ENCODE data around the gene GUCY2D. TPM values are rescaled to one million over a fixed set of nuclear protein-coding genes. Genes with fewer than 3 reads are reported as not detected.
A peak's percentile ranks its signal among the peaks of the same experiment; 100 is the strongest.

GUCY2D gene
- polyA plus RNA-seq, 1 donor (not counting 4 experiments of a cell fraction or from before 2014, with no cell fraction given), result 0.25 TPM

DNA sequence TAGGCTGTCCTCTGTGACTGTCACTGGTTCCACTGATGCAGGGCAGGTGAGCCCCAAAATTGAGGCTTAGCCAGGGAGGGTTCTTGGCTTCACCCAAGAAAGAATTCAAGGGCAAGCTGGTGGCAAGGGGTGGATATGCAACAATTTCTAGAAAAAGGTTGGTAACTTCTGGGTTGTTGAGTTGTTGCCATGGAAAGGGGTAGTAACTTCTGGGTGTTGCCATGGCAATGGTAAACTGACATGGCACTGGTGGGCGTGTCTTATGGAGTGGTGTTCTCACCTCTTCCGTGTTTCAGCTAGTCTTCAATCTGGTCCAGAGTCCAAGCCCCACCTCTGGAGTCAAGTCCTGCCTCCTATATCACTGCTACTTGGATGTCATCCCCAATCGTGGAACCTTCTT lies 9.5 kb upstream of the GUCY2D start:
- no peaks in the 10 kb centered on the region for H3K9me1 ChIP-seq (ENCODE audit: control insufficient read depth, extremely low read depth, insufficient read depth, low read length)
- no peak for DNase-seq (ENCODE audit: low read depth, low spot score)
- no peak overlapping the region for H2AFZ ChIP-seq (ENCODE audit: control insufficient read depth, low read length)
- no peak for FAIRE-seq
- H3K27me3 ChIP-seq (ENCODE audit: control insufficient read depth, extremely low read depth, insufficient read depth, low read length), result no peaks in the 10 kb centered on the region
- H4K20me1 ChIP-seq (ENCODE audit: control insufficient read depth, extremely low read depth, insufficient read depth, low read length), result no peaks in the 10 kb centered on the region
- H3K4me3 ChIP-seq (ENCODE audit: control insufficient read depth in 2 of 3, extremely low read depth in 1 of 3, insufficient read depth in 2 of 3, low read depth in 1 of 3, low read length in 3 of 3), result no peak overlapping the region
- H3K9me3 ChIP-seq (ENCODE audit: control insufficient read depth, low read depth, low read length), result no peaks in the 10 kb centered on the region
- dilution Hi-C loops (cut with MboI; ENCODE audit: extremely low pct_ligation_motif_present, low sequenced_read_pairs), result no loop called here
- peaks cover 17% of the 10 kb centered on the region for H3K4me1 ChIP-seq (ENCODE audit: control insufficient read depth, extremely low read depth, insufficient read depth, low read length)
- H3K9ac ChIP-seq (ENCODE audit: control insufficient read depth, extremely low read depth, insufficient read depth, low read length), result no peak overlapping the region
- TF ChIP-seq, protein P1, sequence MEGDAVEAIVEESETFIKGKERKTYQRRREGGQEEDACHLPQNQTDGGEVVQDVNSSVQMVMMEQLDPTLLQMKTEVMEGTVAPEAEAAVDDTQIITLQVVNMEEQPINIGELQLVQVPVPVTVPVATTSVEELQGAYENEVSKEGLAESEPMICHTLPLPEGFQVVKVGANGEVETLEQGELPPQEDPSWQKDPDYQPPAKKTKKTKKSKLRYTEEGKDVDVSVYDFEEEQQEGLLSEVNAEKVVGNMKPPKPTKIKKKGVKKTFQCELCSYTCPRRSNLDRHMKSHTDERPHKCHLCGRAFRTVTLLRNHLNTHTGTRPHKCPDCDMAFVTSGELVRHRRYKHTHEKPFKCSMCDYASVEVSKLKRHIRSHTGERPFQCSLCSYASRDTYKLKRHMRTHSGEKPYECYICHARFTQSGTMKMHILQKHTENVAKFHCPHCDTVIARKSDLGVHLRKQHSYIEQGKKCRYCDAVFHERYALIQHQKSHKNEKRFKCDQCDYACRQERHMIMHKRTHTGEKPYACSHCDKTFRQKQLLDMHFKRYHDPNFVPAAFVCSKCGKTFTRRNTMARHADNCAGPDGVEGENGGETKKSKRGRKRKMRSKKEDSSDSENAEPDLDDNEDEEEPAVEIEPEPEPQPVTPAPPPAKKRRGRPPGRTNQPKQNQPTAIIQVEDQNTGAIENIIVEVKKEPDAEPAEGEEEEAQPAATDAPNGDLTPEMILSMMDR (optimal IDR thresholded peaks at IDR 0.05 in 1 of 3, IDR thresholded peaks at IDR 0.05 in 1 of 3, conservative IDR thresholded peaks at IDR 0.05 in 1 of 3; ENCODE audit: extremely low read depth in 1 of 3, insufficient read depth in 2 of 3, low read length in 3 of 3), result no peak
- no peak for TF ChIP-seq EZH2 (IDR thresholded peaks at IDR 0.05; ENCODE audit: low read length)
- H3K79me2 ChIP-seq (ENCODE audit: control insufficient read depth, insufficient read depth, low read length), result no peaks in the 10 kb centered on the region
- peak overlapping the region; percentile 5 for H3K27ac ChIP-seq (ENCODE audit: control insufficient read depth, insufficient read depth, low read length)
- peak overlapping the region; percentile 37 for H3K4me2 ChIP-seq (ENCODE audit: control insufficient read depth, extremely low read depth, insufficient read depth, low read depth, low read length)
- H3K36me3 ChIP-seq (ENCODE audit: control insufficient read depth in 2 of 2, extremely low read depth in 1 of 2, insufficient read depth in 2 of 2, low read length in 2 of 2), result no peaks in the 10 kb centered on the region

DNA sequence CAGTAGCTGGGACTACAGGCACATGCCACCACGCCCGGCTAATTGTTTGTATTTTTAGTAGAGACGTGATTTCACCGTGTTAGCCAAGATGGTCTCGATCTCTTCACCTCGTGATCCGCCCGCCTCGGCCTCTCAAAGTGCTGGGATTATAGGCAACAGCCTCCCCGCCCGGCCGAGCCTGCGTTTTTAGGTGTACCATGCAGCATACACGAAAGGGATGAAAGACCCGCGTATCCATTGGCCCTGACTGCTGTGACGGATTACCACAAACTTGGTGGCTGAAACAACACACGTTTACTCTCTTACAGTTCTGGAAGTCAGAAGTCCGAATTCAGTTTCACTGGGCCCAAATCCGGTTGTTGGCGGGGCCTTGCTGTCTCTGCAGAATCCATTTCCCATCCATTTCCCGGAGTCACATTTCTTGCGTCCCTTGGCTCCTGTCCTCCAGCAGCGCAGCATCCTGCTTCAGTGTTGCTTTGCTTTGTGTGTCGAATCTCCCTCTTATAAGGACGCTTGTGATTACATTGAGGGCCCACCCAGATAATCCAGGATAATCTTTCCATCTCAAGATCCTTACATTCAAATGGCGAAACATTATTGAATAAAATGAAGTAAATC lies 8.3 kb upstream of the GUCY2D start:
- no peak overlapping the region for H3K4me2 ChIP-seq (ENCODE audit: control insufficient read depth, extremely low read depth, insufficient read depth, low read depth, low read length)
- H3K9me3 ChIP-seq (ENCODE audit: control insufficient read depth, low read depth, low read length), result no peaks in the 10 kb centered on the region
- no peaks in the 10 kb centered on the region for H3K36me3 ChIP-seq (ENCODE audit: control insufficient read depth in 2 of 2, extremely low read depth in 1 of 2, insufficient read depth in 2 of 2, low read length in 2 of 2)
- no peak overlapping the region for H2AFZ ChIP-seq (ENCODE audit: control insufficient read depth, low read length)
- no peaks in the 10 kb centered on the region for H4K20me1 ChIP-seq (ENCODE audit: control insufficient read depth, extremely low read depth, insufficient read depth, low read length)
- DNase-seq (ENCODE audit: low read depth, low spot score) (no peak), FAIRE-seq (no peak)
- no peak overlapping the region for H3K27ac ChIP-seq (ENCODE audit: control insufficient read depth, insufficient read depth, low read length)
- H3K27me3 ChIP-seq (ENCODE audit: control insufficient read depth, extremely low read depth, insufficient read depth, low read length), result no peaks in the 10 kb centered on the region
- no peaks in the 10 kb centered on the region for H3K9me1 ChIP-seq (ENCODE audit: control insufficient read depth, extremely low read depth, insufficient read depth, low read length)
- H3K4me3 ChIP-seq (ENCODE audit: control insufficient read depth in 2 of 3, extremely low read depth in 1 of 3, insufficient read depth in 2 of 3, low read depth in 1 of 3, low read length in 3 of 3), result no peak overlapping the region
- H3K9ac ChIP-seq (ENCODE audit: control insufficient read depth, extremely low read depth, insufficient read depth, low read length), result no peak overlapping the region
- dilution Hi-C loops (cut with MboI; ENCODE audit: extremely low pct_ligation_motif_present, low sequenced_read_pairs), result no loop called here
- TF ChIP-seq EZH2 (IDR thresholded peaks at IDR 0.05; ENCODE audit: low read length), result no peak
- TF ChIP-seq, protein P1 (optimal IDR thresholded peaks at IDR 0.05 in 1 of 3, IDR thresholded peaks at IDR 0.05 in 1 of 3, conservative IDR thresholded peaks at IDR 0.05 in 1 of 3; ENCODE audit: extremely low read depth in 1 of 3, insufficient read depth in 2 of 3, low read length in 3 of 3), result no peak
- no peaks in the 10 kb centered on the region for H3K79me2 ChIP-seq (ENCODE audit: control insufficient read depth, insufficient read depth, low read length)
- peaks cover 17% of the 10 kb centered on the region for H3K4me1 ChIP-seq (ENCODE audit: control insufficient read depth, extremely low read depth, insufficient read depth, low read length)

Measured in keratinocyte (primary cell).